K562 (cell line): ENCODE results near the gene TCEANC. TPM values are rescaled to one million over a fixed set of nuclear protein-coding genes. Genes with fewer than 3 reads are reported as not detected.

ENCODE experiments used
- ARNT ChIP-seq, 2 experiments: fragments of 450-650 bp; IDR thresholded peaks; 2 replicates each; pipeline ENCODE4 v1.6.1; 2016; ENCODE audit warnings: mild to moderate bottlenecking in 1 of 2
- CHD1 ChIP-seq: fragments of 200-600 bp; sonication (generic); IDR thresholded peaks from one replicate; pipeline ENCODE4 v1.6.1; 2012; ENCODE audit warnings: mild to moderate bottlenecking, moderate library complexity, low read length, inconsistent platforms
- CREM ChIP-seq: IDR thresholded peaks from 2 replicates; pipeline ENCODE4 v1.6.1; 2014; ENCODE audit warnings: antibody characterized with exemption, low read depth
- DDX20 ChIP-seq: fragments of 450-650 bp; IDR thresholded peaks from 2 replicates; pipeline ENCODE4 v1.6.1; 2016; ENCODE audit warnings: missing genetic modification characterization, low read depth, mild to moderate bottlenecking, missing compliant biosample characterization, moderate library complexity
- FOXM1 ChIP-seq, 2 experiments: fragments of 450-650 bp in 1 of 2; sonication (generic) in 1 of 2; formaldehyde crosslinking in 1 of 2; IDR thresholded peaks; 2 replicates each; pipeline versions ENCODE4 v1.6.1 to v1.9.0; 2017 to 2022; ENCODE audit warnings: low read depth in 2 of 2, mild to moderate bottlenecking in 2 of 2, missing genetic modification reagents in 1 of 2, moderate library complexity in 1 of 2
- MAFG ChIP-seq: fragments of 450-650 bp; conservative IDR thresholded peaks from 2 replicates; pipeline ENCODE4 v1.6.1; 2016; ENCODE audit warnings: missing genetic modification characterization, missing compliant biosample characterization
- MCM7 ChIP-seq, 2 experiments: fragments of 450-650 bp; IDR thresholded peaks; 2 replicates each; pipeline ENCODE4 v1.6.1; 2016 to 2018
- MECOM ChIP-seq: fragments of 250-450 bp; sonication (Bioruptor Pico); IDR thresholded peaks from 2 replicates; pipeline ENCODE4 v1.8.0; 2022; ENCODE audit warnings: inconsistent platforms
- PML ChIP-seq: IDR thresholded peaks from 2 replicates; pipeline ENCODE4 v1.6.1; 2012; ENCODE audit warnings: low read length, inconsistent platforms
- RBM17 ChIP-seq: fragments of 200-400 bp; formaldehyde crosslinking; IDR thresholded peaks from 2 replicates; pipeline ENCODE4 v1.6.1; 2017; ENCODE audit warnings: low read depth, mild to moderate bottlenecking, low read length, borderline replicate concordance
- STAG1 ChIP-seq: sonication (generic); formaldehyde crosslinking; IDR thresholded peaks from 2 replicates; pipeline ENCODE4 v1.5.0; 2020; ENCODE audit warnings: missing genetic modification reagents, borderline replicate concordance
- TBP ChIP-seq: optimal IDR thresholded peaks from 2 replicates; pipeline ENCODE3; 2011; ENCODE audit warnings: low read depth, low read length, improper control_type of control experiment
- THRAP3 ChIP-seq: fragments of 450-650 bp; IDR thresholded peaks from 2 replicates; pipeline ENCODE4 v1.6.1; 2016; ENCODE audit warnings: mild to moderate bottlenecking, inconsistent platforms, borderline replicate concordance
- TOE1 ChIP-seq, 2 experiments: fragments of 450-650 bp in 1 of 2; sonication (generic) in 1 of 2; formaldehyde crosslinking in 1 of 2; IDR thresholded peaks; 2 replicates each; pipeline versions ENCODE4 v1.7.1 to v1.8.0; 2016 to 2022; ENCODE audit warnings: borderline replicate concordance in 2 of 2, mild to moderate bottlenecking in 2 of 2, antibody characterized with exemption in 1 of 2, inconsistent platforms in 1 of 2, low read depth in 1 of 2, missing genetic modification reagents in 1 of 2, moderate library complexity in 1 of 2
- ZKSCAN1 ChIP-seq: fragments of 150-350 bp; IDR thresholded peaks from 2 replicates; pipeline ENCODE4 v1.6.1; 2016; ENCODE audit warnings: low read depth, low read length
- ZNF253 ChIP-seq: fragments of 250-450 bp; sonication (Bioruptor Pico); conservative IDR thresholded peaks from 2 replicates; pipeline ENCODE4 v1.6.1; 2021; ENCODE audit warnings: mild to moderate bottlenecking
- ZNF354B ChIP-seq: fragments of 250-450 bp; sonication (Bioruptor Pico); IDR thresholded peaks from 2 replicates; pipeline ENCODE4 v1.4.0; 2020
- ZNF384 ChIP-seq: IDR thresholded peaks from 2 replicates; pipeline ENCODE4 v1.6.1; 2012; ENCODE audit warnings: low read depth, low read length, improper control_type of control experiment
- polyA plus RNA-seq, 8 experiments: library from polyadenylated mRNA; depleted of rRNA in 4 of 8; stranded (reverse) in 5 of 8; unstranded in 3 of 8; fragments of >200 nt; fragmentation: Nextera tagmentation in 2 of 8; fragmentation: Illumina TruSeq in 1 of 8; extraction: Ambion mirVana in 2 of 8; extraction: Trizol in 1 of 8; gene quantifications; 2 replicates each; pipeline versions ENCODE4 v1.2.1 to v1.2.3, GENCODE V29; 2011 to 2014; ENCODE audit warnings: inconsistent platforms in 1 of 8, missing spikeins in 1 of 8
- total RNA-seq, 7 experiments: library from RNA; depleted of rRNA in 6 of 7; stranded (reverse); fragments of >200 nt in 6 of 7; fragmentation: Illumina TruSeq in 2 of 7; extraction: Trizol in 2 of 7; gene quantifications; 2 replicates each; pipeline versions ENCODE4 v1.2.1 to v1.2.3, GENCODE V29; 2011 to 2021; ENCODE audit warnings: low replicate concordance in 1 of 7
- TF ChIP-seq, protein P1 (sequence below): fragments of 450-650 bp; formaldehyde crosslinking; IDR thresholded peaks from 2 replicates; pipeline ENCODE4 v1.4.0; 2022; ENCODE audit warnings: mild to moderate bottlenecking, moderate library complexity
- TF ChIP-seq, protein P2 (sequence below): fragments of 450-650 bp; conservative IDR thresholded peaks from 2 replicates; pipeline ENCODE4 v1.6.1; 2016; ENCODE audit warnings: missing genetic modification characterization, low read depth, mild to moderate bottlenecking, control low read depth, missing compliant biosample characterization
- TF ChIP-seq, protein P3 (sequence below), 2 experiments: fragments of 450-650 bp; IDR thresholded peaks; 2 replicates each; pipeline ENCODE4 v1.6.1; 2018; ENCODE audit warnings: mild to moderate bottlenecking in 2 of 2, low read depth in 1 of 2; ENCODE audit not compliant: partially characterized antibody in 2 of 2
- TF ChIP-seq, protein P4 (sequence below), 2 experiments: fragments of 450-650 bp in 1 of 2; sonication (generic) in 1 of 2; formaldehyde crosslinking; conservative IDR thresholded peaks; 2 replicates each; pipeline versions ENCODE4 v1.4.0 to v1.8.1; 2020 to 2022; ENCODE audit warnings: mild to moderate bottlenecking in 1 of 2, missing genetic modification reagents in 1 of 2

The TCEANC gene
- total and polyA plus RNA-seq, 9 of the 15 experiments (the other 6 are each of a cell fraction or from before 2014, with no cell fraction given): 1.2 to 2.8 (median 2.0) TPM

DNA sequence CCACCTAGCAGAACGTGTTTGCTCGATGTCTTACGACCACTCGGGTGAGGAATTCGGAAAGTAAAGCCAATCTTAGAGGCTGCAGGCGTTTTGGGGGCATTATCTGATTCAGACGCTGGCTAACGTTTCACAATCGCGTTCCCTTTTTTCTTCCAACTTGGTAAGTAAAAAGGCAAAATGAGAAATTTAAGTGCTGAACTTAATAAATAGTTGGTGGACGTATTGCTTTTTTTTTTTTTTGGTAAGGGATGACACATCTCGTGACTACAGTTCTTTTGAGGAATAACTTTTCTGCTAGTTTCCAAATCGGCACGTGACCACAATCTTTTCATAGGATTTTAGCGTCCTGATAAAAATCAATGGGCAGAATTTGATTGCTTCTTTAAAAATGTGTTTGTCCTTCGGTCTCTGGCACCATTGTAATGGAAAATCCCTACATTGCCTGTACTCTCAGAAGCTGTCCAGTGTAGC, 36.8 kb downstream of the TCEANC start (continued):
- TF ChIP-seq, protein P1, sequence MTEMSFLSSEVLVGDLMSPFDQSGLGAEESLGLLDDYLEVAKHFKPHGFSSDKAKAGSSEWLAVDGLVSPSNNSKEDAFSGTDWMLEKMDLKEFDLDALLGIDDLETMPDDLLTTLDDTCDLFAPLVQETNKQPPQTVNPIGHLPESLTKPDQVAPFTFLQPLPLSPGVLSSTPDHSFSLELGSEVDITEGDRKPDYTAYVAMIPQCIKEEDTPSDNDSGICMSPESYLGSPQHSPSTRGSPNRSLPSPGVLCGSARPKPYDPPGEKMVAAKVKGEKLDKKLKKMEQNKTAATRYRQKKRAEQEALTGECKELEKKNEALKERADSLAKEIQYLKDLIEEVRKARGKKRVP (CRISPR knock-in tag): no peak
- peak; percentile 40 for TF ChIP-seq CHD1
- TF ChIP-seq TBP: no peak
- TF ChIP-seq, protein P2, sequence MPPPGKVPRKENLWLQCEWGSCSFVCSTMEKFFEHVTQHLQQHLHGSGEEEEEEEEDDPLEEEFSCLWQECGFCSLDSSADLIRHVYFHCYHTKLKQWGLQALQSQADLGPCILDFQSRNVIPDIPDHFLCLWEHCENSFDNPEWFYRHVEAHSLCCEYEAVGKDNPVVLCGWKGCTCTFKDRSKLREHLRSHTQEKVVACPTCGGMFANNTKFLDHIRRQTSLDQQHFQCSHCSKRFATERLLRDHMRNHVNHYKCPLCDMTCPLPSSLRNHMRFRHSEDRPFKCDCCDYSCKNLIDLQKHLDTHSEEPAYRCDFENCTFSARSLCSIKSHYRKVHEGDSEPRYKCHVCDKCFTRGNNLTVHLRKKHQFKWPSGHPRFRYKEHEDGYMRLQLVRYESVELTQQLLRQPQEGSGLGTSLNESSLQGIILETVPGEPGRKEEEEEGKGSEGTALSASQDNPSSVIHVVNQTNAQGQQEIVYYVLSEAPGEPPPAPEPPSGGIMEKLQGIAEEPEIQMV (tag): no peak
- peak; percentile 28; the same call in 1 of the 2 replicates for TF ChIP-seq TOE1 (IDR thresholded peaks at IDR 0.05; ENCODE audit: borderline replicate concordance)
- no peak for TF ChIP-seq TOE1 (CRISPR knock-in tag; IDR thresholded peaks at IDR 0.05; ENCODE audit: borderline replicate concordance, low read depth)
- TF ChIP-seq MECOM (CRISPR knock-in tag): no peak
- TF ChIP-seq DDX20: no peak
- TF ChIP-seq, protein P3, sequence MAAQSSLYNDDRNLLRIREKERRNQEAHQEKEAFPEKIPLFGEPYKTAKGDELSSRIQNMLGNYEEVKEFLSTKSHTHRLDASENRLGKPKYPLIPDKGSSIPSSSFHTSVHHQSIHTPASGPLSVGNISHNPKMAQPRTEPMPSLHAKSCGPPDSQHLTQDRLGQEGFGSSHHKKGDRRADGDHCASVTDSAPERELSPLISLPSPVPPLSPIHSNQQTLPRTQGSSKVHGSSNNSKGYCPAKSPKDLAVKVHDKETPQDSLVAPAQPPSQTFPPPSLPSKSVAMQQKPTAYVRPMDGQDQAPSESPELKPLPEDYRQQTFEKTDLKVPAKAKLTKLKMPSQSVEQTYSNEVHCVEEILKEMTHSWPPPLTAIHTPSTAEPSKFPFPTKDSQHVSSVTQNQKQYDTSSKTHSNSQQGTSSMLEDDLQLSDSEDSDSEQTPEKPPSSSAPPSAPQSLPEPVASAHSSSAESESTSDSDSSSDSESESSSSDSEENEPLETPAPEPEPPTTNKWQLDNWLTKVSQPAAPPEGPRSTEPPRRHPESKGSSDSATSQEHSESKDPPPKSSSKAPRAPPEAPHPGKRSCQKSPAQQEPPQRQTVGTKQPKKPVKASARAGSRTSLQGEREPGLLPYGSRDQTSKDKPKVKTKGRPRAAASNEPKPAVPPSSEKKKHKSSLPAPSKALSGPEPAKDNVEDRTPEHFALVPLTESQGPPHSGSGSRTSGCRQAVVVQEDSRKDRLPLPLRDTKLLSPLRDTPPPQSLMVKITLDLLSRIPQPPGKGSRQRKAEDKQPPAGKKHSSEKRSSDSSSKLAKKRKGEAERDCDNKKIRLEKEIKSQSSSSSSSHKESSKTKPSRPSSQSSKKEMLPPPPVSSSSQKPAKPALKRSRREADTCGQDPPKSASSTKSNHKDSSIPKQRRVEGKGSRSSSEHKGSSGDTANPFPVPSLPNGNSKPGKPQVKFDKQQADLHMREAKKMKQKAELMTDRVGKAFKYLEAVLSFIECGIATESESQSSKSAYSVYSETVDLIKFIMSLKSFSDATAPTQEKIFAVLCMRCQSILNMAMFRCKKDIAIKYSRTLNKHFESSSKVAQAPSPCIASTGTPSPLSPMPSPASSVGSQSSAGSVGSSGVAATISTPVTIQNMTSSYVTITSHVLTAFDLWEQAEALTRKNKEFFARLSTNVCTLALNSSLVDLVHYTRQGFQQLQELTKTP (IDR thresholded peaks at IDR 0.05; ENCODE audit: low read depth in 1 of 2, partially characterized antibody in 2 of 2): no peak
- no peak for TF ChIP-seq PML
- TF ChIP-seq STAG1 (CRISPR knock-in tag): no peak
- TF ChIP-seq ZNF253 (CRISPR knock-in tag): no peak
- TF ChIP-seq ARNT (IDR thresholded peaks at IDR 0.05): no peak
- TF ChIP-seq RBM17: no peak
- no peak for TF ChIP-seq MAFG
- peak; percentile 11; the same call in 1 of the 2 replicates for TF ChIP-seq ZNF384
- no peak for TF ChIP-seq ZNF354B (CRISPR knock-in tag)
- no peak for TF ChIP-seq ZKSCAN1
- TF ChIP-seq CREM: no peak
- no peak for TF ChIP-seq THRAP3
- TF ChIP-seq FOXM1 (IDR thresholded peaks at IDR 0.05; ENCODE audit: low read depth): no peak
- no peak for TF ChIP-seq FOXM1 (CRISPR knock-in tag; IDR thresholded peaks at IDR 0.05; ENCODE audit: low read depth)
- TF ChIP-seq, protein P4, sequence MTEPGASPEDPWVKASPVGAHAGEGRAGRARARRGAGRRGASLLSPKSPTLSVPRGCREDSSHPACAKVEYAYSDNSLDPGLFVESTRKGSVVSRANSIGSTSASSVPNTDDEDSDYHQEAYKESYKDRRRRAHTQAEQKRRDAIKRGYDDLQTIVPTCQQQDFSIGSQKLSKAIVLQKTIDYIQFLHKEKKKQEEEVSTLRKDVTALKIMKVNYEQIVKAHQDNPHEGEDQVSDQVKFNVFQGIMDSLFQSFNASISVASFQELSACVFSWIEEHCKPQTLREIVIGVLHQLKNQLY (CRISPR knock-in tag; conservative IDR thresholded peaks at IDR 0.05): no peak
- TF ChIP-seq MCM7 (IDR thresholded peaks at IDR 0.05): no peak
